Activated CD4-positive, alpha-beta T cell treated with anti-CD3 and anti-CD28 coated beads for 36 hours (primary cell): ENCODE results near the gene ZBTB46. TPM values are rescaled to one million over a fixed set of nuclear protein-coding genes. Genes with fewer than 3 reads are reported as not detected.

ENCODE experiments used
- ATAC-seq: fragments of 200-7000 bp; cut with Tn5 transposase; one replicate; pipeline ENCODE4 v1.10.0; 2021; ENCODE audit warnings: mild to moderate bottlenecking, moderate library complexity
- CTCF ChIA-PET: fragments of 350-600 bp; sonication (Branson Sonifier 250); formaldehyde crosslinking; loops from one replicate; lab custom pipeline; 2021; ENCODE audit warnings: antibody characterized with exemption; lab: Charles Lee
- POLR2A ChIA-PET: fragments of 350-600 bp; sonication (Branson Sonifier 250); formaldehyde crosslinking; loops from one replicate; lab custom pipeline; 2021; ENCODE audit warnings: antibody characterized with exemption, inconsistent platforms; lab: Charles Lee
- DNase-seq: peaks from one replicate; pipeline ENCODE4 v3.0.0-alpha.2; 2020
- H3K27ac Mint-ChIP-seq: one replicate; pipeline ENCODE4 v1.8.0; 2021; ENCODE audit warnings: mixed read lengths
- H3K27me3 Mint-ChIP-seq: one replicate; pipeline ENCODE4 v1.8.0; 2021; ENCODE audit warnings: mixed read lengths
- H3K36me3 Mint-ChIP-seq: one replicate; pipeline ENCODE4 v1.8.0; 2021; ENCODE audit warnings: low read depth, mixed read lengths
- H3K4me1 Mint-ChIP-seq: one replicate; pipeline ENCODE4 v1.8.0; 2021; ENCODE audit warnings: mixed read lengths
- H3K4me3 Mint-ChIP-seq: one replicate; pipeline ENCODE4 v1.8.0; 2021; ENCODE audit warnings: mild to moderate bottlenecking, moderate library complexity, mixed read lengths
- H3K9me3 Mint-ChIP-seq: one replicate; pipeline ENCODE4 v1.8.0; 2021; ENCODE audit warnings: low read depth, mixed read lengths
- intact Hi-C, 2 experiments: fragments of 100-400 bp; cut with DNase I in 1 of 2; cut with micrococcal nuclease in 1 of 2; formaldehyde crosslinking; loops; one replicate each; pipeline versions ENCODE4 v1.14.2 to v1.15.1; 2022 to 2024; cut with DNase I, micrococcal nuclease
- total RNA-seq, 2 experiments: library from RNA; stranded (reverse); gene quantifications; one replicate each; pipeline ENCODE4 v1.2.3, GENCODE V29; 2021

ZBTB46 gene
- total RNA-seq, 2 experiments from 2014 or later = 0.88 to 1.3 TPM

- Mint-ChIP-seq H3K36me3 (no peaks in the 10 kb centered on the region), H3K4me3 (no peak overlapping the region), H3K9me3 (no peaks in the 10 kb centered on the region), H3K27ac (no peak overlapping the region), H3K4me1 (peaks cover 18% of the 10 kb centered on the region), H3K27me3 (peaks cover 46% of the 10 kb centered on the region)
- POLR2A ChIA-PET = no interaction called here
- DNase-seq (no peak), ATAC-seq (no peak)
- CTCF ChIA-PET = no interaction called here
- intact Hi-C loops = no loop called here
These were observed 4.3 kb downstream of the ZBTB46 start for GRCh38 chr20:63826753-63827152.

GRCh38 chr20:63825331-63826118, 5.5 kb downstream of the ZBTB46 start:
- CTCF ChIA-PET = interaction anchor here (0.6 kb wide), 1 partner anchor 148 kb away, joined by 4 read pairs; no protein-coding TSS in a partner anchor
- Mint-ChIP-seq H3K27me3 (peaks cover 47% of the 10 kb centered on the region), H3K4me1 (peaks cover 18% of the 10 kb centered on the region), H3K9me3 (no peaks in the 10 kb centered on the region), H3K27ac (no peak overlapping the region), H3K36me3 (no peaks in the 10 kb centered on the region), H3K4me3 (no peak overlapping the region)
- ATAC-seq (no peak), DNase-seq (no peak)
- intact Hi-C loops = no loop called here
- POLR2A ChIA-PET = no interaction called here

- intact Hi-C loops = no loop called here
- peaks cover 34% of the 10 kb centered on the region for H3K27me3 Mint-ChIP-seq
- H3K27ac Mint-ChIP-seq = no peak overlapping the region
- H3K4me1 Mint-ChIP-seq = peaks cover 8% of the 10 kb centered on the region
- no peaks in the 10 kb centered on the region for H3K36me3 Mint-ChIP-seq
- ChIA-PET POLR2A (no interaction called here), CTCF (interaction anchor here (0.6 to 0.7 kb wide), 2 partner anchors 44 to 690 kb away, joined by 3 read pairs; no protein-coding TSS in a partner anchor)
- no peak for DNase-seq
- H3K4me3 Mint-ChIP-seq = no peak overlapping the region
- no peak for ATAC-seq
- H3K9me3 Mint-ChIP-seq = no peaks in the 10 kb centered on the region
These were observed 7.3 kb downstream of the ZBTB46 start for GRCh38 chr20:63823691-63824311.

- ChIA-PET POLR2A (no interaction called here), CTCF (interaction anchor here (1.0 kb wide), 1 partner anchor 600 kb away, joined by 3 read pairs; no protein-coding TSS in a partner anchor)
- Mint-ChIP-seq H3K27me3 (peaks cover 24% of the 10 kb centered on the region), H3K9me3 (no peaks in the 10 kb centered on the region), H3K36me3 (no peaks in the 10 kb centered on the region), H3K27ac (no peak overlapping the region), H3K4me3 (no peak overlapping the region), H3K4me1 (peaks cover 8% of the 10 kb centered on the region)
- ATAC-seq = no peak
- no peak for DNase-seq
- intact Hi-C loops = no loop called here
These were observed 8.8 kb downstream of the ZBTB46 start for GRCh38 chr20:63822276-63822696.

- intact Hi-C loops = no loop called here
- ChIA-PET POLR2A (no interaction called here), CTCF (interaction anchor here (1.0 kb wide), 1 partner anchor 599 kb away, joined by 3 read pairs; no protein-coding TSS in a partner anchor)
- ATAC-seq (no peak), DNase-seq (no peak)
- H3K4me3 Mint-ChIP-seq = no peak overlapping the region
- H3K27me3 Mint-ChIP-seq = peaks cover 21% of the 10 kb centered on the region
- H3K27ac Mint-ChIP-seq = no peak overlapping the region
- H3K9me3 Mint-ChIP-seq = no peaks in the 10 kb centered on the region
- no peaks in the 10 kb centered on the region for H3K36me3 Mint-ChIP-seq
- peaks cover 8% of the 10 kb centered on the region for H3K4me1 Mint-ChIP-seq
These were observed 9.3 kb downstream of the ZBTB46 start for GRCh38 chr20:63821811-63822210.

GRCh38 chr20:63819224-63819921, 11.7 kb downstream of the ZBTB46 start:
- peak overlapping the region; percentile 15 for H3K4me3 Mint-ChIP-seq
- intact Hi-C loops = no loop called here
- H3K36me3 Mint-ChIP-seq = no peaks in the 10 kb centered on the region
- ChIA-PET POLR2A (no interaction called here), CTCF (interaction anchor here (1.5 kb wide), 1 partner anchor 34 kb away, joined by 6 read pairs; no protein-coding TSS in a partner anchor)
- peaks cover 9% of the 10 kb centered on the region for H3K27me3 Mint-ChIP-seq
- DNase-seq = no peak
- H3K9me3 Mint-ChIP-seq = no peaks in the 10 kb centered on the region
- H3K27ac Mint-ChIP-seq = no peak overlapping the region
- no peaks in the 10 kb centered on the region for H3K4me1 Mint-ChIP-seq
- no peak for ATAC-seq

GRCh38 chr20:63815615-63816253, 15.3 kb downstream of the ZBTB46 start:
- no peak overlapping the region for H3K27ac Mint-ChIP-seq
- no peaks in the 10 kb centered on the region for H3K27me3 Mint-ChIP-seq
- H3K4me3 Mint-ChIP-seq = no peak overlapping the region
- ChIA-PET CTCF (no interaction called here), POLR2A (no interaction called here)
- no peaks in the 10 kb centered on the region for H3K4me1 Mint-ChIP-seq
- H3K36me3 Mint-ChIP-seq = no peaks in the 10 kb centered on the region
- intact Hi-C loops = no loop called here
- ATAC-seq (no peak), DNase-seq (no peak)
- H3K9me3 Mint-ChIP-seq = no peaks in the 10 kb centered on the region

GRCh38 chr20:63814891-63815614, 16.0 kb downstream of the ZBTB46 start:
- Mint-ChIP-seq H3K36me3 (no peaks in the 10 kb centered on the region), H3K4me3 (no peak overlapping the region), H3K9me3 (no peaks in the 10 kb centered on the region), H3K27ac (no peak overlapping the region), H3K27me3 (no peaks in the 10 kb centered on the region), H3K4me1 (no peaks in the 10 kb centered on the region)
- intact Hi-C loops = no loop called here
- DNase-seq (no peak), ATAC-seq (no peak)
- ChIA-PET CTCF (no interaction called here), POLR2A (no interaction called here)

GRCh38 chr20:63811491-63811875, 19.6 kb downstream of the ZBTB46 start:
- H3K4me3 Mint-ChIP-seq = no peak overlapping the region
- DNase-seq = no peak
- POLR2A ChIA-PET = interaction anchor here (0.6 kb wide), 1 partner anchor 75 kb away, joined by 3 read pairs; the partner anchor contains the start of gene LIME1
- ATAC-seq = no peak
- no peaks in the 10 kb centered on the region for H3K9me3 Mint-ChIP-seq
- H3K4me1 Mint-ChIP-seq = no peaks in the 10 kb centered on the region
- intact Hi-C loops = no loop called here
- H3K36me3 Mint-ChIP-seq = no peaks in the 10 kb centered on the region
- CTCF ChIA-PET = interaction anchor here (1.4 kb wide), 1 partner anchor 10 kb away, joined by 4 read pairs; no protein-coding TSS in a partner anchor
- no peaks in the 10 kb centered on the region for H3K27me3 Mint-ChIP-seq
- H3K27ac Mint-ChIP-seq = no peak overlapping the region

GRCh38 chr20:63810730-63811490, 20.2 kb downstream of the ZBTB46 start:
- ChIA-PET CTCF (no interaction called here), POLR2A (no interaction called here)
- Mint-ChIP-seq H3K9me3 (no peaks in the 10 kb centered on the region), H3K4me3 (no peak overlapping the region), H3K4me1 (no peaks in the 10 kb centered on the region), H3K27me3 (no peaks in the 10 kb centered on the region), H3K27ac (no peak overlapping the region), H3K36me3 (no peaks in the 10 kb centered on the region)
- ATAC-seq = no peak
- intact Hi-C loops = no loop called here
- DNase-seq = no peak
